K562 (cell line): ENCODE data around the gene BTD. TPM values are rescaled to one million over a fixed set of nuclear protein-coding genes. Genes with fewer than 3 reads are reported as not detected.

ENCODE experiments used
- CEBPG ChIP-seq, 3 experiments: fragments of 200-800 bp in 1 of 3; sonication (Bioruptor generic) in 1 of 3; sonication (generic) in 1 of 3; formaldehyde crosslinking in 1 of 3; IDR thresholded peaks in 2 of 3; conservative IDR thresholded peaks in 1 of 3; 2 replicates each; pipeline versions ENCODE4 v1.6.1 to v1.8.0; 2016 to 2022; ENCODE audit warnings: missing compliant biosample characterization in 2 of 3, missing genetic modification characterization in 2 of 3, mild to moderate bottlenecking in 1 of 3, missing genetic modification reagents in 1 of 3
- FOS ChIP-seq: IDR thresholded peaks from 3 replicates; pipeline ENCODE4 v1.6.1; 2011; ENCODE audit not compliant: insufficient read length; ENCODE audit errors: extremely low read depth
- JUN ChIP-seq, 2 experiments: sonication (generic) in 1 of 2; formaldehyde crosslinking in 1 of 2; IDR thresholded peaks; 2 replicates each; pipeline versions ENCODE4 v1.6.1 to v1.8.0; 2012 to 2022; ENCODE audit warnings: borderline replicate concordance in 2 of 2, mild to moderate bottlenecking in 2 of 2, improper control_type of control experiment in 1 of 2, low read depth in 1 of 2, low read length in 1 of 2, missing genetic modification reagents in 1 of 2
- JUND ChIP-seq, 2 experiments: IDR thresholded peaks; 2 replicates in 1 of 2; 3 replicates in 1 of 2; pipeline ENCODE4 v1.6.1; 2011; ENCODE audit warnings: borderline replicate concordance in 2 of 2, low read depth in 2 of 2, low read length in 2 of 2, improper control_type of control experiment in 1 of 2, missing biosample characterization in 1 of 2, missing genetic modification characterization in 1 of 2, missing genetic modification reagents in 1 of 2
- LEF1 ChIP-seq: fragments of 450-650 bp; IDR thresholded peaks from 2 replicates; pipeline ENCODE4 v1.6.1; 2016; ENCODE audit warnings: mild to moderate bottlenecking
- MAZ ChIP-seq, 2 experiments: fragments of 450-650 bp in 1 of 2; sonication (generic) in 1 of 2; formaldehyde crosslinking; IDR thresholded peaks in 1 of 2; conservative IDR thresholded peaks in 1 of 2; 2 replicates each; pipeline versions ENCODE4 v1.4.0 to v1.5.0; 2020; ENCODE audit warnings: mild to moderate bottlenecking in 1 of 2, missing genetic modification reagents in 1 of 2
- NR2C1 ChIP-seq, 2 experiments: fragments of 450-650 bp; IDR thresholded peaks; 2 replicates each; pipeline ENCODE4 v1.6.1; 2017; ENCODE audit warnings: mild to moderate bottlenecking in 2 of 2, antibody characterized with exemption in 1 of 2, inconsistent platforms in 1 of 2, missing compliant biosample characterization in 1 of 2, missing genetic modification characterization in 1 of 2
- ZNF764 ChIP-seq: fragments of 250-450 bp; sonication (Bioruptor Pico); IDR thresholded peaks from 2 replicates; pipeline ENCODE4 v1.4.0; 2020; ENCODE audit warnings: low read depth, mild to moderate bottlenecking, moderate library complexity
- polyA plus RNA-seq, 8 experiments: library from polyadenylated mRNA; depleted of rRNA in 4 of 8; stranded (reverse) in 5 of 8; unstranded in 3 of 8; fragments of >200 nt; fragmentation: Nextera tagmentation in 2 of 8; fragmentation: Illumina TruSeq in 1 of 8; extraction: Ambion mirVana in 2 of 8; extraction: Trizol in 1 of 8; gene quantifications; 2 replicates each; pipeline versions ENCODE4 v1.2.1 to v1.2.3, GENCODE V29; 2011 to 2014; ENCODE audit warnings: inconsistent platforms in 1 of 8, missing spikeins in 1 of 8
- total RNA-seq, 7 experiments: library from RNA; depleted of rRNA in 6 of 7; stranded (reverse); fragments of >200 nt in 6 of 7; fragmentation: Illumina TruSeq in 2 of 7; extraction: Trizol in 2 of 7; gene quantifications; 2 replicates each; pipeline versions ENCODE4 v1.2.1 to v1.2.3, GENCODE V29; 2011 to 2021; ENCODE audit warnings: low replicate concordance in 1 of 7
- TF ChIP-seq, protein P1 (sequence below): fragments of 450-650 bp; formaldehyde crosslinking; IDR thresholded peaks from 2 replicates; pipeline ENCODE4 v1.4.0; 2020; ENCODE audit warnings: mild to moderate bottlenecking, moderate library complexity
- TF ChIP-seq, protein P2 (sequence below), 2 experiments: fragments of 450-650 bp; formaldehyde crosslinking in 1 of 2; IDR thresholded peaks; 2 replicates each; pipeline versions ENCODE4 v1.4.0 to v1.6.1; 2014 to 2020; ENCODE audit warnings: mild to moderate bottlenecking in 2 of 2, borderline replicate concordance in 1 of 2, low read depth in 1 of 2
- TF ChIP-seq, protein P3 (sequence below), 2 experiments: fragments of 450-650 bp; conservative IDR thresholded peaks; 2 replicates each; pipeline ENCODE4 v1.6.1; 2017; ENCODE audit warnings: mild to moderate bottlenecking in 2 of 2, moderate library complexity in 2 of 2

The BTD gene
- total and polyA plus RNA-seq, 9 of the 15 experiments (the other 6 are each of a cell fraction or from before 2014, with no cell fraction given) = 6.6 to 26.2 (median 10.6) TPM

DNA sequence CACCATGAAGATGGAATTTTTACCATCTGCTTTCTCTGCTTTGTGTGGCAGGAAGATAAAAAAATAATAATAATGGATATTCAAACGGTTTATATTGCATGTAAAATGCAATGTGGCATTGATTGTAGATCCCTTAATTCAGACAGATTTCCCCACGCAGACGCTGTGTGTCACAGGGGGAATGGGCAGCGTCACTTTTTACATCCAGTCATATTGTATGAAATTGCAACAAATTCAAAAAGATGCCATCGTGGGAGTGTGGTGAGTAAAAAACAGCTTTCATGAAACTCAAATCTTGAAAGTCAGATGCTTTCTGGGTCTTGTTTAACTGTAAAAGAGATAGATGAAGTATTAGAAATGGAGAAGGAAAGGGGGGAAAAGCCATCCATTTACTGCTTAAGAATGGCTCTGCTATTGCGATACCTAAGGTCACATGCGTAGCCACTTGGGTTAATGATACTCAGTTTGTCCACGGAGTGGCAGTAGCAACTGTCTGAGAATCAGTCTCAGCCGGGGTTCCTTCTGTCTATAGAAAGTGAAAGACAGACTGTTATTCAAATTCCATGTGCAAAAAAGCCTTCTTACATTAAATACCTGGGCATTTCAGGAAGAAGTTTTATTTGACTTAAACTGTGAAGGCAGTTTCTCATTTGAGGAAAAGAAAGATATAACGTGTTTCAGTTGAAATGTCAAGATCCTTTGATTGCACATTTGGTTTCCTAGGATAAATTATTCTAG, 28.5 kb downstream of the BTD start (continued):
- peak; percentile 72; the same call in 1 of the 2 replicates for TF ChIP-seq CEBPG (CRISPR knock-in tag; IDR thresholded peaks at IDR 0.05)
- peak in 1 of 2 experiments; percentile 81; a peak in 3 of 4 replicates for TF ChIP-seq CEBPG (tag; conservative IDR thresholded peaks at IDR 0.05 in 1 of 2, IDR thresholded peaks at IDR 0.05 in 1 of 2)
- TF ChIP-seq LEF1 = no peak
- TF ChIP-seq, protein P1, sequence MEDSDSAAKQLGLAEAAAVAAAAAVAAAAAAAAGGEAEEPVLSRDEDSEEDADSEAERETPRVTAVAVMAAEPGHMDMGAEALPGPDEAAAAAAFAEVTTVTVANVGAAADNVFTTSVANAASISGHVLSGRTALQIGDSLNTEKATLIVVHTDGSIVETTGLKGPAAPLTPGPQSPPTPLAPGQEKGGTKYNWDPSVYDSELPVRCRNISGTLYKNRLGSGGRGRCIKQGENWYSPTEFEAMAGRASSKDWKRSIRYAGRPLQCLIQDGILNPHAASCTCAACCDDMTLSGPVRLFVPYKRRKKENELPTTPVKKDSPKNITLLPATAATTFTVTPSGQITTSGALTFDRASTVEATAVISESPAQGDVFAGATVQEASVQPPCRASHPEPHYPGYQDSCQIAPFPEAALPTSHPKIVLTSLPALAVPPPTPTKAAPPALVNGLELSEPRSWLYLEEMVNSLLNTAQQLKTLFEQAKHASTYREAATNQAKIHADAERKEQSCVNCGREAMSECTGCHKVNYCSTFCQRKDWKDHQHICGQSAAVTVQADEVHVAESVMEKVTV (CRISPR knock-in tag) = peak; percentile 67
- TF ChIP-seq ZNF764 (CRISPR knock-in tag) = peak; percentile 70; the same call in 1 of the 2 replicates
- TF ChIP-seq MAZ (CRISPR knock-in tag; conservative IDR thresholded peaks at IDR 0.05 in 1 of 2, IDR thresholded peaks at IDR 0.05 in 1 of 2) = peak in 1 of 2 experiments; percentile 32; a peak in 1 of 4 replicates
- TF ChIP-seq, protein P2, sequence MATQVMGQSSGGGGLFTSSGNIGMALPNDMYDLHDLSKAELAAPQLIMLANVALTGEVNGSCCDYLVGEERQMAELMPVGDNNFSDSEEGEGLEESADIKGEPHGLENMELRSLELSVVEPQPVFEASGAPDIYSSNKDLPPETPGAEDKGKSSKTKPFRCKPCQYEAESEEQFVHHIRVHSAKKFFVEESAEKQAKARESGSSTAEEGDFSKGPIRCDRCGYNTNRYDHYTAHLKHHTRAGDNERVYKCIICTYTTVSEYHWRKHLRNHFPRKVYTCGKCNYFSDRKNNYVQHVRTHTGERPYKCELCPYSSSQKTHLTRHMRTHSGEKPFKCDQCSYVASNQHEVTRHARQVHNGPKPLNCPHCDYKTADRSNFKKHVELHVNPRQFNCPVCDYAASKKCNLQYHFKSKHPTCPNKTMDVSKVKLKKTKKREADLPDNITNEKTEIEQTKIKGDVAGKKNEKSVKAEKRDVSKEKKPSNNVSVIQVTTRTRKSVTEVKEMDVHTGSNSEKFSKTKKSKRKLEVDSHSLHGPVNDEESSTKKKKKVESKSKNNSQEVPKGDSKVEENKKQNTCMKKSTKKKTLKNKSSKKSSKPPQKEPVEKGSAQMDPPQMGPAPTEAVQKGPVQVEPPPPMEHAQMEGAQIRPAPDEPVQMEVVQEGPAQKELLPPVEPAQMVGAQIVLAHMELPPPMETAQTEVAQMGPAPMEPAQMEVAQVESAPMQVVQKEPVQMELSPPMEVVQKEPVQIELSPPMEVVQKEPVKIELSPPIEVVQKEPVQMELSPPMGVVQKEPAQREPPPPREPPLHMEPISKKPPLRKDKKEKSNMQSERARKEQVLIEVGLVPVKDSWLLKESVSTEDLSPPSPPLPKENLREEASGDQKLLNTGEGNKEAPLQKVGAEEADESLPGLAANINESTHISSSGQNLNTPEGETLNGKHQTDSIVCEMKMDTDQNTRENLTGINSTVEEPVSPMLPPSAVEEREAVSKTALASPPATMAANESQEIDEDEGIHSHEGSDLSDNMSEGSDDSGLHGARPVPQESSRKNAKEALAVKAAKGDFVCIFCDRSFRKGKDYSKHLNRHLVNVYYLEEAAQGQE (IDR thresholded peaks at IDR 0.05; ENCODE audit: borderline replicate concordance) = peak; percentile 89
- TF ChIP-seq, protein P2 (CRISPR knock-in tag; IDR thresholded peaks at IDR 0.05; ENCODE audit: low read depth) = no peak
- TF ChIP-seq JUND (IDR thresholded peaks at IDR 0.05; ENCODE audit: borderline replicate concordance, low read depth, low read length) = peak; percentile 12; the same call in 1 of the 2 replicates
- no peak; the same call in 2 of the 3 replicates for TF ChIP-seq JUND (tag; IDR thresholded peaks at IDR 0.05; ENCODE audit: borderline replicate concordance, low read depth, low read length)
- no peak for TF ChIP-seq FOS
- no peak for TF ChIP-seq JUN (IDR thresholded peaks at IDR 0.05; ENCODE audit: borderline replicate concordance, low read depth, low read length)
- no peak for TF ChIP-seq JUN (CRISPR knock-in tag; IDR thresholded peaks at IDR 0.05; ENCODE audit: borderline replicate concordance)
- TF ChIP-seq NR2C1 (IDR thresholded peaks at IDR 0.05) = 0 out of 2 replicates have a peak, but pooled peaks have one; percentile 10
- TF ChIP-seq NR2C1 (tag; IDR thresholded peaks at IDR 0.05) = no peak
- TF ChIP-seq, protein P3, sequence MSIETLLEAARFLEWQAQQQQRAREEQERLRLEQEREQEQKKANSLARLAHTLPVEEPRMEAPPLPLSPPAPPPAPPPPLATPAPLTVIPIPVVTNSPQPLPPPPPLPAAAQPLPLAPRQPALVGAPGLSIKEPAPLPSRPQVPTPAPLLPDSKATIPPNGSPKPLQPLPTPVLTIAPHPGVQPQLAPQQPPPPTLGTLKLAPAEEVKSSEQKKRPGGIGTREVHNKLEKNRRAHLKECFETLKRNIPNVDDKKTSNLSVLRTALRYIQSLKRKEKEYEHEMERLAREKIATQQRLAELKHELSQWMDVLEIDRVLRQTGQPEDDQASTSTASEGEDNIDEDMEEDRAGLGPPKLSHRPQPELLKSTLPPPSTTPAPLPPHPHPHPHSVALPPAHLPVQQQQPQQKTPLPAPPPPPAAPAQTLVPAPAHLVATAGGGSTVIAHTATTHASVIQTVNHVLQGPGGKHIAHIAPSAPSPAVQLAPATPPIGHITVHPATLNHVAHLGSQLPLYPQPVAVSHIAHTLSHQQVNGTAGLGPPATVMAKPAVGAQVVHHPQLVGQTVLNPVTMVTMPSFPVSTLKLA (conservative IDR thresholded peaks at IDR 0.05) = peak; percentile 29 to 34; a peak in 1 of 4 replicates
